Prostate gland (tissue), 2 donors: Measurements from ENCODE around the gene ARHGEF12. TPM values are rescaled to one million over a fixed set of nuclear protein-coding genes. Genes with fewer than 3 reads are reported as not detected.

Experiments used
- DNase-seq: peaks from one replicate; pipeline ENCODE4 v3.0.0-alpha.2; 2019; ENCODE audit warnings: low spot score
- H3K27ac ChIP-seq, 2 donors: fragments of 200-600 bp; sonication (generic); 2 replicates each; pipeline ENCODE4 v1.5.1; 2017 to 2019
- H3K27me3 ChIP-seq: fragments of 200-600 bp; sonication (generic); replicated peaks from 2 replicates; pipeline ENCODE4 v1.5.1; 2019; ENCODE audit not compliant: insufficient read depth
- H3K36me3 ChIP-seq, 2 donors: fragments of 200-600 bp; sonication (generic); 1 replicate in 1 of 2; 2 replicates in 1 of 2; pipeline versions ENCODE4 v1.5.1 to v1.8.1; 2017 to 2019
- H3K4me1 ChIP-seq: fragments of 200-600 bp; sonication (generic); replicated peaks from 2 replicates; pipeline ENCODE4 v1.5.1; 2019
- H3K4me3 ChIP-seq, 2 donors: fragments of 200-600 bp; sonication (generic); 2 replicates each; pipeline ENCODE4 v1.5.1; 2017 to 2019
- H3K9me3 ChIP-seq: fragments of 200-600 bp; sonication (generic); 2 replicates; pipeline ENCODE4 v1.5.1; 2017
- POLR2A ChIP-seq: fragments of 450-650 bp; IDR thresholded peaks from one replicate; pipeline ENCODE4 v1.6.1; 2016; ENCODE audit warnings: antibody characterized with exemption, mild to moderate bottlenecking
- POLR2AphosphoS5 ChIP-seq: sonication (generic); formaldehyde crosslinking; IDR thresholded peaks from one replicate; pipeline ENCODE4 v1.6.1; 2017; ENCODE audit warnings: antibody characterized with exemption
- WGBS: methylation state at CpG from one replicate; pipeline ENCODE4 v1.1.5; 2018; 5-methylcytosine and 5-hydroxymethylcytosine counted together
- intact Hi-C: fragments of 100-400 bp; cut with DNase I; formaldehyde crosslinking; loops from one replicate; pipeline ENCODE4 v1.14.2; 2022
- total RNA-seq, 2 donors: library from RNA; depleted of rRNA; stranded (reverse); fragments of >200 nt; gene quantifications; one replicate each; pipeline ENCODE4 v1.1.0, GENCODE V29; 2016
- TF ChIP-seq, protein P1 (sequence below), 4 experiments: fragments of 200-600 bp in 2 of 4; fragments of 450-650 bp in 2 of 4; sonication (generic) in 2 of 4; IDR thresholded peaks; 1 replicate in 3 of 4; 2 replicates in 1 of 4; pipeline ENCODE4 v1.5.1; 2016 to 2019; ENCODE audit warnings: antibody characterized with exemption in 4 of 4, mild to moderate bottlenecking in 2 of 4, moderate library complexity in 2 of 4

ARHGEF12 gene
- total RNA-seq, 2 donors from 2014 or later = 86.2 to 96.5 TPM

DNA sequence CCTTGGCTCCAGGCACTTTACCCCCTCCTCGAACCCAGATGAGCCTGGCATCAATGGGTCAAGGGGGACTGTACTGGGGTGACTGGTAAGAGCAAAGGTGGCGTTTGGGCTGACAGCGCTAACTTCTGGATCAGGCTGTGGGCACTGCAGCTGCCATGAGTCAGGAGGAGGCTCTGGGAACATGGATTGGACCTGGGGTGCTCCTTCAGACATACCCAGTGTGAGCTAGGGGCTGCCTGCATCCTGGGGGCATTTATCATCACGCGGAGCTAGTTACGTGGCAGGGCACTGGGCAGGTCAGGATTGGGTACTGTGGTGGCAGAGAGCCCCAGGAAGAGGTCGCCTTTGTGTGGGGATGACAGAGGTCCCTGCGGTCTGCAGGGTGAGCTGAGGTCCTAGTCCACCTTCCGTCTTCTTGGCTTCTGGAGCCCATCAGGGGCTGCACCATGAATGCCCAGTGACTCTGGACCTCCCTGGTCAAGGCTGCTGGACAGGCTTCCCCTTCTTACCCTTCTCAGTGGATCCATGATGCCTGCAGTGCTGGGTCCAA is 188.4 kb downstream of the ARHGEF12 start:
- Histone ChIP-seq H3K9me3 (no peaks in the 10 kb centered on the region), H3K27me3 (peaks cover 7% of the 10 kb centered on the region), H3K27ac (no peak overlapping the region), H3K4me1 (peaks cover 10% of the 10 kb centered on the region), H3K4me3 (no peak overlapping the region), H3K36me3 (no peaks in the 10 kb centered on the region)
- WGBS = 92% methylated on average over 9 of the region's 9 CpGs
- no peak for TF ChIP-seq POLR2AphosphoS5
- TF ChIP-seq POLR2A = no peak
- TF ChIP-seq, protein P1, sequence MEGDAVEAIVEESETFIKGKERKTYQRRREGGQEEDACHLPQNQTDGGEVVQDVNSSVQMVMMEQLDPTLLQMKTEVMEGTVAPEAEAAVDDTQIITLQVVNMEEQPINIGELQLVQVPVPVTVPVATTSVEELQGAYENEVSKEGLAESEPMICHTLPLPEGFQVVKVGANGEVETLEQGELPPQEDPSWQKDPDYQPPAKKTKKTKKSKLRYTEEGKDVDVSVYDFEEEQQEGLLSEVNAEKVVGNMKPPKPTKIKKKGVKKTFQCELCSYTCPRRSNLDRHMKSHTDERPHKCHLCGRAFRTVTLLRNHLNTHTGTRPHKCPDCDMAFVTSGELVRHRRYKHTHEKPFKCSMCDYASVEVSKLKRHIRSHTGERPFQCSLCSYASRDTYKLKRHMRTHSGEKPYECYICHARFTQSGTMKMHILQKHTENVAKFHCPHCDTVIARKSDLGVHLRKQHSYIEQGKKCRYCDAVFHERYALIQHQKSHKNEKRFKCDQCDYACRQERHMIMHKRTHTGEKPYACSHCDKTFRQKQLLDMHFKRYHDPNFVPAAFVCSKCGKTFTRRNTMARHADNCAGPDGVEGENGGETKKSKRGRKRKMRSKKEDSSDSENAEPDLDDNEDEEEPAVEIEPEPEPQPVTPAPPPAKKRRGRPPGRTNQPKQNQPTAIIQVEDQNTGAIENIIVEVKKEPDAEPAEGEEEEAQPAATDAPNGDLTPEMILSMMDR (IDR thresholded peaks at IDR 0.05) = no peak
- intact Hi-C loops = no loop called here
- no peak for DNase-seq

DNA sequence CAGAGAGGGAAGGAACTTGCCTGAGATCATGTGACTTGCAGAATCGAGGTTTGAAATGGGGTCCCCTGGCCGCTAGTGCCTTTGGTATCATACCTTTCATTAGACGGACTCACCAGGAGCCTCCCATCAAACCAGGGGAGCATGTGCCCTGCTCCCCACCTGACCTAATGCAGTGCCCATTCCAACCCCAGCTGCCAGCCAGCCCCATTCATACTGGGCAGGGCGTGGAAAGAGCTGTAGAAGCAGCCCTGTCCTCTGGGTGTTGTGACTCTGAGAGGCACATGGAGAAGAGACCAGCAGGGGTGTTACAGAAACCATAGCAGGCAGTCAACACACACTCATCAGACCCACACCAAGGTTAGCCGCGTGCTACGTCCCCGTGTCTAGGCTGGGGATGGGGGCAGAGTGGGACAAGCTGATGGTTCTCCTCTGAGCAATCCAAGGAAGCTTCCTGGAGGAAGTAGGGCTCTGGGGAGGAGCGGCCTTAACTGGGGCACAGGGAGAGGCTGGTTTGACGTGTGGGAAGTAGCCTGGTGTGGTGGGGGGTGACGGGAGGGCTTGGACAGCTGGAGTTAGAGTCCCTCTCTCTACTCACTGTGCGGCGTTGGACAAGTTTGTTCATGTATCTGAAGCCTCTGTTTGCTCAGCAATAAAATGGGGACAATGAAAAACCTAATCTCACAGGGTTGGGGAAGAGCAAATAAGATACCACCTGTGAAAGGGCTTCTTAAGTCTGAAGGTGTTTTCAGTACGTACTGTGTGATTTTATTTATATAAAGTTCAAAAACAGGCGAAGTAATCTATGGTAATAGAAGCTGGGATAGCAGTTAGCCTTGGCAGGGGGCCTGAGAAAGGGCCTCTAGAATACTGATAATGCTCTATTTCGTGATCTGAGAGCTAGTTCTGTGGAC is 189.3 kb downstream of the ARHGEF12 start:
- intact Hi-C loops = no loop called here
- DNase-seq = no peak
- peaks cover 7% of the 10 kb centered on the region for H3K27me3 ChIP-seq

GRCh38 chr11:120526241-120526640 is 190.0 kb downstream of the ARHGEF12 start:
- Histone ChIP-seq H3K4me1 (peaks cover 10% of the 10 kb centered on the region), H3K36me3 (no peaks in the 10 kb centered on the region), H3K27ac (no peak overlapping the region), H3K9me3 (no peaks in the 10 kb centered on the region), H3K27me3 (peaks cover 7% of the 10 kb centered on the region), H3K4me3 (no peak overlapping the region)
- intact Hi-C loops = no loop called here
- WGBS = 55% methylated on average over 10 of the region's 10 CpGs
- no peak for DNase-seq
- TF ChIP-seq, protein P1 (IDR thresholded peaks at IDR 0.05) = no peak
- TF ChIP-seq POLR2A (no peak), POLR2AphosphoS5 (no peak)

More for the DNA sequence above, 189.3 kb downstream of the ARHGEF12 start:
- WGBS = 55% methylated on average over 16 of the region's 16 CpGs
- no peak overlapping the region for H3K27ac ChIP-seq
- no peak overlapping the region for H3K4me3 ChIP-seq
- H3K36me3 ChIP-seq = no peaks in the 10 kb centered on the region
- no peaks in the 10 kb centered on the region for H3K9me3 ChIP-seq
- TF ChIP-seq, protein P1 (IDR thresholded peaks at IDR 0.05) = no peak
- TF ChIP-seq POLR2A (no peak), POLR2AphosphoS5 (no peak)
- peaks cover 10% of the 10 kb centered on the region for H3K4me1 ChIP-seq

DNA sequence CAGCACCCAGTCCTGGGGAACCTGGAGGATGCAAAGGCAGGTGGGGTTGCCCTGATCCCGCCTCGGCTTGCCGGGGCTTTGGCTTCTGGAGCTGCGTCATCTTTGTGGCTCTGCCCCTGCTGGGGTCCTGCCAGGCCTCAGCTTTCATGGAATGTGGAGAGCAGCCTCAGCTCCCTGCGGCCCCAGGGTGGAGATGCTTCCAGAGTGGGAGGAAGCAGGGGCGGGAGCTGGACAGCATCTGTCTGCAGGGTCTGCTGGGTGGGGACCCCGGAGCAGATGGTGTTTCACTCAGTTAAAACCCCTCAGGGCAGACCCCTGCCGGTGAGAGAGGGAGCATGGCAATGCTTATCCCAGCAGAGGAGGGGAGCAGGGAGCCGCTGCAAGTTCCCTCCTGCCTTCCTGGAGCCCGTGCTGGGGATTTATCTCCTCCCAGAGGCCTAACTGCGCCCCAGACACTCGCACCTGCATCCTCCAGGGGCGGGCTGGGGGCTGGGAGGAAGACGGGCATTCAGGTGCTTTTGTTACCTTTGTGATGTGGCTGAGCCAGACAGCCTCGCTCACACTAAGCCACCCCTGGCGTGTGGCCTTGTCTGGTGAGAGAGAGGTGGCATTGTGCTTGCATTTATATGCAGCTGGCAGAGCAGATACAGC is 191.0 kb downstream of the ARHGEF12 start:
- Histone ChIP-seq H3K36me3 (no peaks in the 10 kb centered on the region), H3K27ac (no peak overlapping the region), H3K9me3 (no peaks in the 10 kb centered on the region), H3K4me1 (peaks cover 10% of the 10 kb centered on the region), H3K4me3 (no peak overlapping the region), H3K27me3 (peaks cover 7% of the 10 kb centered on the region)
- TF ChIP-seq, protein P1 (IDR thresholded peaks at IDR 0.05) = no peak
- TF ChIP-seq POLR2A = no peak
- TF ChIP-seq POLR2AphosphoS5 = no peak
- WGBS = 21% methylated on average over 15 of the region's 16 CpGs
- intact Hi-C loops = no loop called here
- no peak for DNase-seq
